HUES48 (cell line): ENCODE results near the gene ZFP90.

ENCODE experiments used
- H3K27ac ChIP-seq: one replicate; pipeline ENCODE4 v1.7.0; 2013; ENCODE audit warnings: low read depth, low read length, inconsistent platforms
- H3K27me3 ChIP-seq: 2 replicates; pipeline ENCODE4 v1.6.1; 2013; ENCODE audit warnings: mild to moderate bottlenecking, low read length; ENCODE audit not compliant: control insufficient read depth, insufficient read depth
- H3K36me3 ChIP-seq: 2 replicates; pipeline ENCODE4 v1.6.1; 2013; ENCODE audit warnings: low read length; ENCODE audit not compliant: control insufficient read depth, insufficient read depth
- H3K4me1 ChIP-seq: 2 replicates; pipeline ENCODE4 v1.6.1; 2013; ENCODE audit warnings: mild to moderate bottlenecking, low read length; ENCODE audit not compliant: control insufficient read depth, insufficient read depth
- H3K4me3 ChIP-seq: 2 replicates; pipeline ENCODE4 v1.5.1; 2013; ENCODE audit warnings: mild to moderate bottlenecking, low read depth, low read length
- H3K9ac ChIP-seq: 2 replicates; pipeline ENCODE4 v1.6.1; 2013; ENCODE audit warnings: mild to moderate bottlenecking, low read depth, low read length, moderate library complexity
- H3K9me3 ChIP-seq: 2 replicates; pipeline ENCODE4 v1.6.1; 2013; ENCODE audit warnings: low read length; ENCODE audit not compliant: control insufficient read depth, insufficient read depth

ZFP90 gene

DNA sequence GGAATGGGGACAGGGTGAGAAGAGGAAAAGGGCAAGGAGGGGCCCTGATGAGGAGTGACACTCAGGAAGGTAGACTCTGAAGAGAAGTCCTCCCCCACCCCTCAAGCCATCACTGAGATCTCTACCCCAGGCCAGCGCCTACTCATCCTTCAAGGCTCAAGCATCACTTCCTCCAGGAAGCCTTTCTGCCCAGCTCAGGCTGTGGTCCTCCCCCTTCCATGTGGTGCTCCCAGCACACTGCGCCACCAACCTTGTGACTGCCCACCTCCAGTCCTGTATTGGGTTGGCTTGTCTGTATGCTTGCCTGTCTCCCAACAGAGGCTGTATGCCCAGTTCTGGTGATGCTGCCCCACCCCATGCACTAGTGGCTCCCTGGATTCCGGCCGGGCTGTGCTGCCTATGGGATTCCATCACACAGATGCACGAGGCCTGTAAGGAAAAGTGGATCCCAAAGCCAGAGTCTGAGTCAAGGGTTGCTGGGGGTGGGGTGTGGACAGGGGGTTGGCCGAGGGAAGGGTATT, 19.8 kb upstream of the ZFP90 start:
- Histone ChIP-seq H3K4me1 (no peaks in the 10 kb centered on the region), H3K36me3 (no peaks in the 10 kb centered on the region), H3K27ac (no peak overlapping the region), H3K9me3 (no peaks in the 10 kb centered on the region), H3K4me3 (no peak overlapping the region), H3K27me3 (peaks cover 9% of the 10 kb centered on the region), H3K9ac (no peak overlapping the region)

DNA sequence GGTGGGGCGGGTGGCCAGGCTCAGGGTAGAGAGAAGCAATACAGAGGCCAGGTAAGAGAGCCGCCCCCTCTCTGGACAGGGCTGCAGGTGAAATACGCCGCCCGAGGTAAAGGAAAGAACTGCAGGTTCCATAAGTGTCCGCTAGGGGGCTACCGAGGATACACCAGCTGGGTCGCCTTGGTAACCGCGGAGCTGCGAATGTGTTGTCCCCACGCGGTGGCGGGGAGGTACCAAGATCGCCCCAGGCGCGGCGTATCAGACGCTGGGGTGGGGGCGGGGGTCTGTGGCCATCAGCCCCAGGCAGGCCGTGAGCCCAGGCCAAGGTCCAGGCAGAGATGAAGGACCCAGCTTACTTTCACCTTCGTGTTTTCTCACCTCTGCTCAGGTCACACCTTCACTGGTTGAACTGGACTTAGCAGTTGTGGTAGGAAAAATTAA, 18.4 kb upstream of the ZFP90 start:
- no peaks in the 10 kb centered on the region for H3K36me3 ChIP-seq
- peak overlapping the region; percentile 32; the same call in 1 of the 2 replicates for H3K4me3 ChIP-seq
- no peaks in the 10 kb centered on the region for H3K9me3 ChIP-seq
- peaks cover 9% of the 10 kb centered on the region for H3K27me3 ChIP-seq
- no peaks in the 10 kb centered on the region for H3K4me1 ChIP-seq
- H3K9ac ChIP-seq, result no peak overlapping the region
- no peak overlapping the region for H3K27ac ChIP-seq

GRCh38 chr16:68524069-68524820, 14.8 kb upstream of the ZFP90 start:
- no peaks in the 10 kb centered on the region for H3K36me3 ChIP-seq
- H3K9me3 ChIP-seq, result no peaks in the 10 kb centered on the region
- no peaks in the 10 kb centered on the region for H3K4me1 ChIP-seq
- H3K4me3 ChIP-seq, result no peak overlapping the region
- no peak overlapping the region for H3K27ac ChIP-seq
- peaks cover 14% of the 10 kb centered on the region for H3K27me3 ChIP-seq
- no peak overlapping the region for H3K9ac ChIP-seq

DNA sequence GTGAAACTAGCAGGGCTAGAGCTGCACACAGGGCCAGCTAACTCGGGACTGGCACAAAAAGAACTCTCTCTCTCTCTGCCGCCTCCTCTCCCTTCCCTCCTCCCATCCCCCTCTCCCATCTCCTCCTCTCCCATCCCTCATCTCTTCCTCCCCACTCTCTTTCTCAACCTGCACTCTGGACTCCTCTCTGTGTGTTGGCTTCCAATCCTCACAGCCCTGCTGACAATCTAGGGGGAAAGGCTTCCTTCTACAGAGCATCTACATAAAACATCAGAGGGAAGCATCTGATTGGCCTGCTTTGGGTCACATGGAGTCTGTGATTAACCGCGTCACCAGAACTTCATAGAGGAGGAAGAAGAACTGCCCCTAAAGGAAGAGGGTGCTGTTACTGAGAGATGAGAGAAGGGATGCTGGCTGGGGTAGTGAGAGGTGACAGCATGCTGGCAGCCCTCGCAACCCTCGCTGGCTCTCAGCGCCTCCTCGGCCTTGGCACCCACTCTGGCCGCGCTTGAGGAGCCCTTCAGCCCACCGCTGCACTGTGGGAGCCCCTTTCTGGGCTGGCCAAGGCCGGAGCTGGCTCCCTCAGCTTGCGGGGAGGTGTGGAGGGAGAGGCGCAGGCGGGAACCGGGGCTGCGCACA, 12.8 kb upstream of the ZFP90 start:
- H3K4me1 ChIP-seq, result no peaks in the 10 kb centered on the region
- H3K4me3 ChIP-seq, result no peak overlapping the region
- no peak overlapping the region for H3K9ac ChIP-seq
- H3K27me3 ChIP-seq, result peaks cover 27% of the 10 kb centered on the region
- H3K27ac ChIP-seq, result no peak overlapping the region
- H3K9me3 ChIP-seq, result no peaks in the 10 kb centered on the region
- no peaks in the 10 kb centered on the region for H3K36me3 ChIP-seq

GRCh38 chr16:68526782-68527145, 12.3 kb upstream of the ZFP90 start:
- Histone ChIP-seq H3K4me3 (no peak overlapping the region), H3K36me3 (no peaks in the 10 kb centered on the region), H3K27me3 (peaks cover 26% of the 10 kb centered on the region), H3K4me1 (no peaks in the 10 kb centered on the region), H3K9ac (no peak overlapping the region), H3K27ac (no peak overlapping the region), H3K9me3 (no peaks in the 10 kb centered on the region)

- no peaks in the 10 kb centered on the region for H3K36me3 ChIP-seq
- no peak overlapping the region for H3K4me3 ChIP-seq
- H3K9ac ChIP-seq, result no peak overlapping the region
- no peaks in the 10 kb centered on the region for H3K9me3 ChIP-seq
- H3K27me3 ChIP-seq, result peaks cover 26% of the 10 kb centered on the region
- no peaks in the 10 kb centered on the region for H3K4me1 ChIP-seq
- no peak overlapping the region for H3K27ac ChIP-seq
Observed at GRCh38 chr16:68528233-68528632, 10.9 kb upstream of the ZFP90 start.

DNA sequence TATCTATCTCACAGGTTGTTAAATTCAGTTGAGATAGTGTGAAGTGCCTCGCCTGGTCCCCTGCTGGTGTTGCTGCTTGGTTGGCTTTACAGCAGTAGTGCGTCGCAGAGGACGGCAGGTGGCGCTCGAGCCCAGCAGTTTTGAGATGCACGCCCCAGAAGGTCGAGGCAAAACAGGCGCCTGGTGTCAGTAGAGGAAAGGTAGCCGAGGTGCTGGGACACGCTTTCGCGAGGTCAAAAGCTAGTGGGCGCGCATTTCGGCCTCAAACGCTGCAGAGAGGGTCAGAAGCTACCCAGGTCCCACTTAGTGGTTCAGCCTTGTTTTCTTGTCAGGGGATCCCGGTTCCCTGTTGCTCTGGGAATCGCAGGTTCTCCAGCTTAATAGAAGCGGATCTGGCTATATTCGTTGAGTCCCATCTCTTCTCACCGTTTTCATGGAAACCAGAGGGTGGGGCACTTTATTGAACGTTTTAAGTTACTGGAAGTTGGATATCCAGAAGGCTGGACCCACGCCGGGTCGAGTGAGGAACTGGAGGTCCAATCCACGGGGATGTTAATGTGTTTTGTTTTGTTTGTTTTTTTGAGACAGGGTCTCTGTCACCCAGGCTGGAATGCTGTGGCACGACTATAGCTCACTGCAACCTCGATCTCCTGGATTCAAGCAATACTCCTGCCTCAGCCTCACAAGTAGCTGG, 10.3 kb upstream of the ZFP90 start:
- Histone ChIP-seq H3K9me3 (no peaks in the 10 kb centered on the region), H3K27ac (no peak overlapping the region), H3K36me3 (no peaks in the 10 kb centered on the region), H3K4me1 (no peaks in the 10 kb centered on the region), H3K4me3 (no peak overlapping the region), H3K9ac (no peak overlapping the region), H3K27me3 (peaks cover 26% of the 10 kb centered on the region)

- Histone ChIP-seq H3K4me1 (no peaks in the 10 kb centered on the region), H3K27me3 (peaks cover 26% of the 10 kb centered on the region), H3K9ac (no peak overlapping the region), H3K36me3 (no peaks in the 10 kb centered on the region), H3K27ac (no peak overlapping the region), H3K4me3 (peak overlapping the region; percentile 67), H3K9me3 (no peaks in the 10 kb centered on the region)
Observed at GRCh38 chr16:68529608-68529930, 9.5 kb upstream of the ZFP90 start.

GRCh38 chr16:68529931-68530701, 9.0 kb upstream of the ZFP90 start:
- no peak overlapping the region for H3K27ac ChIP-seq
- peak overlapping the region; percentile 61; the same call in 1 of the 2 replicates for H3K9ac ChIP-seq
- H3K27me3 ChIP-seq, result peaks cover 26% of the 10 kb centered on the region
- peak overlapping the region; percentile 67 for H3K4me3 ChIP-seq
- no peaks in the 10 kb centered on the region for H3K4me1 ChIP-seq
- no peaks in the 10 kb centered on the region for H3K36me3 ChIP-seq
- no peaks in the 10 kb centered on the region for H3K9me3 ChIP-seq

DNA sequence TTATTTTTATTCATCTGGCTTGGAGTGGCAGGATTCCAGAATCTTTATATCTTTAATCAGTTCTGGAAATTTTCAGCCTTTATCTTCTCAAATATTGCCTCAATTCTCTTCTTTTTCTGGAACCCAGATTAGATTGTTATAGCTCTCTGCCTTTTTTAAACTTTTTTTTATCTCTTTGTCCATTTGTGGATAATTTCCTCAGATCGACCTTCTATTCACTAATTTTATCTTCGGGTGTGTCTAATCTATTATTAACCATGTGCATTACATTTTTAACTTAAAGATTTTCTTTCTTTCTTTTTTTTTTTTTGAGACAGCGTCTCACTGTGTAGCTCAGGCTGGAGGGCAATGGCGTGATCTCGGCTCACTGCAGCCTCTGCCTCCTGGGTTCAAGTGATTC, 5.2 kb upstream of the ZFP90 start:
- no peak overlapping the region for H3K27ac ChIP-seq
- no peaks in the 10 kb centered on the region for H3K4me1 ChIP-seq
- no peak overlapping the region for H3K4me3 ChIP-seq
- no peak overlapping the region for H3K9ac ChIP-seq
- H3K36me3 ChIP-seq, result no peaks in the 10 kb centered on the region
- H3K27me3 ChIP-seq, result peaks cover 24% of the 10 kb centered on the region
- H3K9me3 ChIP-seq, result no peaks in the 10 kb centered on the region
